NCI-H2171 (cell line): ENCODE results near the gene ITIH3.
A peak's percentile ranks its signal among the peaks of the same experiment; 100 is the strongest.

Source experiments
- DNase-seq: peaks from one replicate; lab custom pipeline; 2025; lab: John Stamatoyannopoulos, UW

ITIH3 gene

GRCh38 chr3:52779011-52779836 is 15.4 kb upstream of the ITIH3 start:
- no peak for DNase-seq

DNA sequence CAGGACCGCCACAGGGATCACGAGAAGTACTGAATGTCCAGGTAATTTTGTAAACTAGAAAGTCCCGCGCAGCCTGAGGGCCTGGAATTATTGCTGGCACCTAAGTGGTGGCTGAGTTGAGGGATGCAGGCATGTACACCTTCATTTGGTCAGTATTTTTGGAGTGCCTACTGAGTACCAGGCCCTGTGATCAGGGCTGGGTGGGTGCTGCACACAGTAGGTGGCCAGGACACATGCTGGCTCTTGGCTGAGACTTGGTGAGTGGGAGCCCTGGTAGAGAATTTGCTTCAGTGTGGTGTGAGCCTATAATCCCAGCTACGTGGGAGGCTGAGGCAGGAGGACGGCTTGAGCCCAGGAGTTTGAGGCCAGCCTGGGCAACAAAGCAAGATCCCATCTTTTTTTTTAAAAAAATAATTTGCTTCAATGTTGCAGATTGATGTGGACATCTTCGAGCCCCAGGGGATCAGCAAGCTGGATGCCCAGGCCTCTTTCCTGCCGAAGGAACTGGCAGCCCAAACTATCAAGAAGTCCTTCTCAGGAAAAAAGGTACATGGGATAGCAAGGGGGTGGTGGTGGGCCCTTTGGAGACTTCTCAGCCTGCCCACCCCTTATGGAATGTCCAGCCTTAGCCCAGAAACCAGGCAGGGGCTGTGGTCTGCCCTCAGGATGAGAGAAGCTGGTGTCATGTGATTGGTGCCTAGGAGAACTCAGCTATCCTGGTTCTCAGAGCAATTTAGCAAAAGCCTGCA is 14.6 kb upstream of the ITIH3 start:
- no peak for DNase-seq

GRCh38 chr3:52781741-52782140 is 12.9 kb upstream of the ITIH3 start:
- no peak for DNase-seq

GRCh38 chr3:52782412-52783210 is 12.0 kb upstream of the ITIH3 start:
- no peak for DNase-seq

DNA sequence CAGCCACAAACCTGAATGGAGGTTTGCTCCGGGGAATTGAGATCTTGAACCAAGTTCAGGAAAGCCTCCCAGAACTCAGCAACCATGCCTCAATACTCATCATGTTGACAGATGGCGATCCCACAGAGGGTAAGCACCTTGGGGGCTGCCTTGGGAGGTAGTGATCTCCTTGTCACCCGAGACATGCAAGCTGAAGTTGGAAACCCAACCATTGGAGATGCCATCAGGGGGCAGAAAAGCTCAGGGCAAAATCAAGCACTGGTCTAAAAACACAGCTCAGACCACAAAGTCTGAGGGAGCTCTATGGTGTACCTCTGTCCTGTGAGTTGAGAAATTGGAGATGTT is 11.4 kb upstream of the ITIH3 start:
- DNase-seq = no peak

DNA sequence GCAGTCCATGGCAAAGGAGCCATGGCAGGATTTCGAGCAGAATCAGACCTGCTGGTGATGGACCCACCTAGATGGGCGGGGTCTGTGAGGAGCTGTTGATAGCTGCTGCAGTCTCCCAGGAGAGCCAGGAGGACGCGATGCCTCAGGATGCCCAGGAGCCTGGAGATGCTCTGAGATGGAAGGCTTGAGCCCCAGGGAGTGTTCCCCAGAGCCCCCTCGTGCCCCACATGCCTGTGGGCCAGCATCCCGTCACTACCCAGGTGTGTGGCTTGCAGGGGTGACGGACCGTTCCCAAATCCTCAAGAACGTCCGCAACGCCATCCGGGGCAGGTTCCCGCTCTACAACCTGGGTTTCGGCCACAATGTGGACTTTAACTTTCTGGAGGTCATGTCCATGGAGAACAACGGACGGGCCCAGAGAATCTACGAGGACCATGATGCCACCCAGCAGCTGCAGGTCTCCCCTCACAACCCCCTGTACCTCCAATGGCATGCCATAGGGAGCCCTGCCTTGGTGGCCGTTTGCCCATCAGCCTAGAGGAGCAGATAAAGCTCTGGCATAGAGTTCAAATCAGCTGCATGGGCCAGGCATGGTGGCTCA is 10.5 kb upstream of the ITIH3 start:
- DNase-seq = no peak

DNA sequence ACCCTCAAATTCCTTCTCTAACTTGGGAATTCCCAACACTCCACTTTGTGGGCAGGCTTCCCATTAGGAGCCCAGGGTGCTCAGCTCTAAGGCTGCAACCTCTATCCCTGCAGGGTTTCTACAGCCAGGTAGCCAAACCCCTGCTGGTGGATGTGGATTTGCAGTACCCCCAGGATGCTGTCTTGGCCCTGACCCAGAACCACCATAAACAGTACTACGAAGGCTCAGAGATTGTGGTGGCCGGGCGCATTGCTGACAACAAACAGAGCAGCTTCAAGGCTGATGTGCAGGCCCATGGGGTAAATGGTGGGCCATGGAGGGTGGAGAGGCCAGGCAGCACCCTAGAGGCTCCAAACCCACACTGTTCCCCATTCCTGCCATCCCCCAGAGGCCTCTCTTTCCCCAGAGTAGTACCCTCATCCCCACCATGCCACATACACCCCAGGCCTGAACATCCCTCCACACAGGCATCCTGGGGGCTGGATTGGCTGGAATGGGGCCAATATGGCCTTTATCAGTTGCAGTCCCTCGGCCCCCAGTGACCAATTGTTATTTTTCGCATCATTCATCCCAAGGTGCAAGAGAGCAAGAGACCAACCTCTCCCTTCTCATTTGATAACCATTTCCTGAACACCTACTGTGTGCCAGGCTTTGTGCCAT is 9.5 kb upstream of the ITIH3 start:
- DNase-seq = no peak

- no peak for DNase-seq
These were observed 8.0 kb upstream of the ITIH3 start for GRCh38 chr3:52786330-52787215.

- no peak for DNase-seq
These were observed 7.3 kb upstream of the ITIH3 start for GRCh38 chr3:52787246-52787645.

DNA sequence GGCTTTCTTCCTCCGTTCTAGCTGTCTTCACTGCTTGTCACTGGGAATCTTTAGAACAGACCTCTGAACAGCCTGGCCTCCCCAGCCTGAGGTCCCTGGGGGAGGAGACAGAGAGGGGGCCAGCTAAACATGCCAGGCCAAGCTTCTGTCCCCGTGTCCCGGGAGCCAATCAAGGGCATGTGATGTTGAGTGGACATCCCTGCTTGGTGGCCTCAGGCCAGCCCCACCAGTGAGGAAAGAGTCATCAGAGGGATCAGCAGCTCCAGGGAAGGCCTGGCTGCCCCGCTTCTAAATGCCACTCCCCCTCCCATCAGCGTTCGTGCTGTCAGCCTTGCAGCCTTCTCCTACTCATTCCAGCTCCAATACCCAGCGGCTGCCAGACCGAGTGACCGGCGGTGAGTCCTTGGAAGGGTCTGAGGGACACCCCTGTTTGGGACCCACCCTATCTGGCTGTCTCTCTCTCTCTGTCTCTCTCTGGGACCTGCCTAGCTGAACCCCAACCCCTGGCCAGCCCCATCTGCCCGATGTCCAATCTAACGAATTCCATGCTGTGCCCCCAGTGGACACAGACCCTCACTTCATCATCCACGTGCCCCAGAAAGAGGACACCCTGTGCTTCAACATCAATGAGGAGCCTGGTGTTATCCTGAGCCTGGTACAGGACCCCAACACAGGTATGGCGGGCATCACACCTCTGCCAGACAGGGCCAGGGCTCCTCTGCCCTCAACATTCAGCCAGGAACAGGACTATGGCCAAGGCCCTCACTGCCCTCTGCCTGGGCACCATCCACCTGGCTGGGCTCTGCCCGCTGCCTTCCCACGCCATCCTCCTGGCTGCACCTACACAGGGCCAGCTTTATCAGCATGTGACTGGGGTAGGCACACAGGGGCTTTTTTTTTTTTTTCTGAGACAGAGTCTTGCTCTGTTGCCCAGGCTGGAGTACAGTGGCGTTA is 6.6 kb upstream of the ITIH3 start:
- DNase-seq = no peak

DNA sequence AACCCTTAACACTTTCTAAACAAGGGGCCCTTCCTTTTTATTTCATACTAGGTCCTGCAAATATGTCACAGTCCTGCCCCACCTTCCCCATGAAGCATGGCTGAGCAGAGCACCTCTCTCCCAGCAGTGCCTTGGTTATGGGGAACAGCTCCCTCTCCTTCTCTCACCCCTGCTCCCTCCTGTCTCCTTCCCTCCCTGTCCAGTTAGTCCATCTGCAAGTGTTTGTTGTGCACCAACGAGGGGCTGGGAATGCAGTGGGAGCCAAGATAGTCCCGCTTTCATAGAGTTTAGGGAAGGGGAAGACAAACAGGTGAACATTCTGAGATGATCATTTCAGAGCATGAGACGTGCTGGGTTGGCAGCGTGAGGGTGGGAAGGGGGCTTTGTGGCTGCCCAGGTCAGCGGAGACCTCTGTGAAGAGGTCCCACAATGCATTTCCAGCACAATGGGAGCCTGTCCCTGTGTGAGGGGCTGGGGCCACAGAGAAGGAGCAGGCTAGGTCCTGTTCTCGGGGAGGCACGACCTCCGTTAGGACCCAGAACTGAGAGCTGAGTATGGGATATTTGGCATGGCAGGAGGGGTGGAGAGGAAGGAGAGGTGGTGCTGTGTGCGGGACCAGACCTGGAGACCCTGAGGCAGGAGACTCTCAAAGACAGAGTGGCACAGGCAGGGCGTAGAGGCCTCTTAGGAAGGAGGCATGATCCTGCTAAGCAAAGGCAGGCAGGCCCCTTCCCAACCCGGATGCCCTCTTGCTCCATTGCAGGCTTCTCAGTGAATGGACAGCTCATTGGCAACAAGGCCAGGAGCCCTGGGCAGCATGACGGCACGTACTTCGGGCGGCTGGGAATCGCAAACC is 5.5 kb upstream of the ITIH3 start:
- DNase-seq = no peak

- no peak for DNase-seq
These were observed 4.9 kb upstream of the ITIH3 start for GRCh38 chr3:52789746-52790040.

DNA sequence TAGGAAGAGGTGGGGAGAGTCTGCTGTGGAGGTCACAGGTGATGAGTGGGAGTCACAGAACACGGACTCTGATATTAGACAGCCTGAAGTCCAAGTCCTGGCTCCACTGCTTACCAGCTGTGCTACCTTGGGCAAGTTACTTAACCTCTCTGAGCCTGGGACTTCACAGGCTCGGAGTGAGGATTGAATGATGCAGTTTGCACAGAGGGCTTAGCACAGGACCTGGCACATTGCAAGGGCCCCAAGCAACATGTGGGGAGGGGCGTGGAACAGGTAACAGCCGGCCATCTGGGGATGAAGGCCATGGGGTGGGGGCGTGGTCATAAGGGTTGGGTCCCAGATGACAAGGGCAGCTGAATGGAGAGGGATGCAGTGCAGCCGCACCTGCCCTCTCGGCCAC is 4.3 kb upstream of the ITIH3 start:
- DNase-seq = no peak

GRCh38 chr3:52790741-52791140 is 3.9 kb upstream of the ITIH3 start:
- DNase-seq = no peak

DNA sequence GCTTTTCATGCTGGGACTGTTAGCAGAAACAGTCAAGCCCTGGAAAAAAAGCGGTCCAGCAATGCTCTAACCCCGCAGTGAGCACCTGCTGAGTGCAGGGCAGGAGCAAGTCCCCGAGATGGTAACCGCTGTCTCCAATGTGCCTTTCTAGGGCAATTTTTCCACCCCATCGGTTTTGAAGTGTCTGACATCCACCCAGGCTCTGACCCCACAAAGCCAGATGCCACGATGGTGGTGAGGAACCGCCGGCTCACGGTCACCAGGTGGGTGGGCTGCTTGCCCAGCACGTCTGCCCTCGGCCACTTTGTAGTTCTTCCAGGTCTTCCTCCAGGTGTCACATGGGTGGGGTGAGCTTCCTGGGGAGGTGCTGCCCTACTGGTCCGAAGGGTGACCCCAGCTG is 3.2 kb upstream of the ITIH3 start:
- no peak for DNase-seq

DNA sequence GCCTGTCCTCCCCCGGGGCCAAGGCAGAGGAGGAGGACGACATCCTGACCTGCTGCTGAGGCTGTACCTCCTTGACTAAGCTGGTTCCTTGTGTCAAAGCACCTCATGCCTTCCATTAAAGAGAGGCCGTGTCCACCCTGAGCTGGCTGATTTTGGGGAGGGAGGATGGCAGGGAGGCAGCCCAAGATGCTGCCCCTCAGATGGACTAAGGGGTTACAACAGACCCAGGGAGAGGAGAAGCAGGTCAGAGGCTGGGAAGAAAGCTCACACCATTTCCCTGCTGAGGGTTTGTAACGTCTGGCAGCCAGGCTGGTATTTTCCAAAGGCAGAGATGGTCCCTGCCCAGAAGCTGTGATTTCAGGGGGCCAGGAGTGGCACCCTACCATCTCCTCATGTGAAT is 2.7 kb upstream of the ITIH3 start:
- DNase-seq = no peak

- no peak for DNase-seq
These were observed 2.2 kb upstream of the ITIH3 start for GRCh38 chr3:52792413-52792812.

DNA sequence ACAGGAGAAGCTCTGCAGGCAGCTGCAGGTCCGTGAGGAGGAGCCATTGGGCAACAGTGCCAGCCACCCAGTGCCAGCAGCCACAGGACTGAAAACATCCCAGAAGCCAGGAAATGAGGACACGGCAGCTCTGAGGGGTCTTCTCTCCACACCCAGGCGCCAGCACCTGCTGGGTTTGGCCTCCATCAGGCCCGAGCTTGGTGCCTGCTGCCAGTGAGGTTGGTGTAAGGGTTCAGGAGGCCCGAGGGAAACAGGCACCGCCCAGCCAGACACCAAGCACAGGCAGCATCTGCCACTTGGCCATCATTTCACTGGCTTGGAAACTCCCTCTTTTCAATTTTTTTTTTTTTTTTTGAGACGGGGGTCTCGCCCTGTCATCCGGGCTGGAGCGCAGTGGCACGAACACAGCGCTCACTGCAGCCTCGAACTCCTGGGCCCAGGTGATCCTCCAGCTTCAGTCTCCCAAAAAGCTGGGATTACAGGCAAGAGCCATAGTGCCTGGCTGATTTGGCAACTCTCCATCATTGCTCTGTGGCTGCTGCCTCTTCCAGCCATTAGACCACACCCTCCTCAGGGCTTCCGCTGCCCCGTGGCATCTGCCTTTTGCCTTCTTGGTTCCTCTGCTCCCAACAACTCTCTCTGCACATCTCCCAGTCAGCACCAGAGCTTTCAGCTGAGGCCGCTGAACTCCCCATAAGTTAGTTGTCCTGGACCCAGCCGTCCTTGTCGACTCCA is 1.5 kb upstream of the ITIH3 start:
- DNase-seq = peak; percentile 44
